Measurements from ENCODE around the gene SH3TC1.

DNA sequence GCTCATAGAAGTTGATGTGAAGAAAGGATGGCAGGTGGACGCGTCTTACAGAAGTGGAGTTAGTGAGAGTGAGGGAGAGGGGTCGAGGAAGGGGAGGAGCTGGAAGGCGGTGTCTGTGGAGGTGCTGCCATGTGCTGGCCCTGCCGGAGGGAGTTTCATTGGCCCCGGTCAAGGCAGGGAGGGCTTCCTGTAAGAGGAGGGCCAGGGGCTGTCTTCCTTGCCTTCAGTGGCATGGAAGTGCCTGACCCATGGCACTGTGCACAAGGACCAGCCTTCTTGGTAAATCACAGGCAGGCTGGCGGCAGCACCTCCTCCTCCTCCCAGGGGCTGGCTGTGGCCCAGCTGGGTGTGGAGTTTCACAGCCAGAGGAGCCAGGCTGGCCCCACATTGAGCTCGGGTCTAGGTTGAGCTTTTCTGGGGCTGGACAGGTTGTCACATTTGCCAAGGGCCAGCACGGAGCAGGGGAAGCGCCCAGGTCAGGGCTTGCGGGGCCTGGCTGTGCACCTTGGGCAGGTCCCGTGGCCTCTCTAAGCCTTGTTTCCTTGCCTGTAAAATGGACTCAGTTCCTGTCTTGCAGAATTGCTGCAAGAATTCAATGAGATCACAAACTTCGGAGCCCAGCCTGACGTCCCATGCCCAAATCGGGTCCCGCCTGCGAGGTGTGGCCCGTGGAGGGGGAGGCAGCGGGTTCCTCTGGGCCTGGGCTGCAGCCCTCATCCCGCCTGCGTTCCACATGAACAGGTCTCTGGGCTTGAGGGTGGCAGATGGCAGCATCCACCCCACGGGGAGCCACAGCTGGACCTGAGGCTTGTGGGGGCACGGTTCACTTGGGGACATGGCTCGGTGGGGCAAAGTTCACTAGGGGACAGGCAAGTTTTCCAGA is 77.5 kb downstream of the SH3TC1 start:
- TF ChIP-seq, protein P1, sequence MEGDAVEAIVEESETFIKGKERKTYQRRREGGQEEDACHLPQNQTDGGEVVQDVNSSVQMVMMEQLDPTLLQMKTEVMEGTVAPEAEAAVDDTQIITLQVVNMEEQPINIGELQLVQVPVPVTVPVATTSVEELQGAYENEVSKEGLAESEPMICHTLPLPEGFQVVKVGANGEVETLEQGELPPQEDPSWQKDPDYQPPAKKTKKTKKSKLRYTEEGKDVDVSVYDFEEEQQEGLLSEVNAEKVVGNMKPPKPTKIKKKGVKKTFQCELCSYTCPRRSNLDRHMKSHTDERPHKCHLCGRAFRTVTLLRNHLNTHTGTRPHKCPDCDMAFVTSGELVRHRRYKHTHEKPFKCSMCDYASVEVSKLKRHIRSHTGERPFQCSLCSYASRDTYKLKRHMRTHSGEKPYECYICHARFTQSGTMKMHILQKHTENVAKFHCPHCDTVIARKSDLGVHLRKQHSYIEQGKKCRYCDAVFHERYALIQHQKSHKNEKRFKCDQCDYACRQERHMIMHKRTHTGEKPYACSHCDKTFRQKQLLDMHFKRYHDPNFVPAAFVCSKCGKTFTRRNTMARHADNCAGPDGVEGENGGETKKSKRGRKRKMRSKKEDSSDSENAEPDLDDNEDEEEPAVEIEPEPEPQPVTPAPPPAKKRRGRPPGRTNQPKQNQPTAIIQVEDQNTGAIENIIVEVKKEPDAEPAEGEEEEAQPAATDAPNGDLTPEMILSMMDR (IDR thresholded peaks at IDR 0.05), result no peak
- TF ChIP-seq CEBPB (IDR thresholded peaks at IDR 0.05), result no peak
- TF ChIP-seq, protein P2, sequence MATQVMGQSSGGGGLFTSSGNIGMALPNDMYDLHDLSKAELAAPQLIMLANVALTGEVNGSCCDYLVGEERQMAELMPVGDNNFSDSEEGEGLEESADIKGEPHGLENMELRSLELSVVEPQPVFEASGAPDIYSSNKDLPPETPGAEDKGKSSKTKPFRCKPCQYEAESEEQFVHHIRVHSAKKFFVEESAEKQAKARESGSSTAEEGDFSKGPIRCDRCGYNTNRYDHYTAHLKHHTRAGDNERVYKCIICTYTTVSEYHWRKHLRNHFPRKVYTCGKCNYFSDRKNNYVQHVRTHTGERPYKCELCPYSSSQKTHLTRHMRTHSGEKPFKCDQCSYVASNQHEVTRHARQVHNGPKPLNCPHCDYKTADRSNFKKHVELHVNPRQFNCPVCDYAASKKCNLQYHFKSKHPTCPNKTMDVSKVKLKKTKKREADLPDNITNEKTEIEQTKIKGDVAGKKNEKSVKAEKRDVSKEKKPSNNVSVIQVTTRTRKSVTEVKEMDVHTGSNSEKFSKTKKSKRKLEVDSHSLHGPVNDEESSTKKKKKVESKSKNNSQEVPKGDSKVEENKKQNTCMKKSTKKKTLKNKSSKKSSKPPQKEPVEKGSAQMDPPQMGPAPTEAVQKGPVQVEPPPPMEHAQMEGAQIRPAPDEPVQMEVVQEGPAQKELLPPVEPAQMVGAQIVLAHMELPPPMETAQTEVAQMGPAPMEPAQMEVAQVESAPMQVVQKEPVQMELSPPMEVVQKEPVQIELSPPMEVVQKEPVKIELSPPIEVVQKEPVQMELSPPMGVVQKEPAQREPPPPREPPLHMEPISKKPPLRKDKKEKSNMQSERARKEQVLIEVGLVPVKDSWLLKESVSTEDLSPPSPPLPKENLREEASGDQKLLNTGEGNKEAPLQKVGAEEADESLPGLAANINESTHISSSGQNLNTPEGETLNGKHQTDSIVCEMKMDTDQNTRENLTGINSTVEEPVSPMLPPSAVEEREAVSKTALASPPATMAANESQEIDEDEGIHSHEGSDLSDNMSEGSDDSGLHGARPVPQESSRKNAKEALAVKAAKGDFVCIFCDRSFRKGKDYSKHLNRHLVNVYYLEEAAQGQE (IDR thresholded peaks at IDR 0.05), result no peak
- no peak for TF ChIP-seq HDAC2 (IDR thresholded peaks at IDR 0.05)
- TF ChIP-seq RFX5 (IDR thresholded peaks at IDR 0.05), result no peak
- no peak for TF ChIP-seq POLR2A (IDR thresholded peaks at IDR 0.05; ENCODE audit: low read length)
- no peak for TF ChIP-seq EP300 (IDR thresholded peaks at IDR 0.05)
- no peak for TF ChIP-seq CHD4 (IDR thresholded peaks at IDR 0.05; ENCODE audit: borderline replicate concordance)
